DOHH2 (cell line): ENCODE measurements around the gene C1RL.

ENCODE experiments used
- H3F3A ChIP-seq: fragments of 200-600 bp; sonication (generic), shearing (Covaris generic); 2 replicates; pipeline ENCODE4 v1.6.0; 2016; ENCODE audit warnings: antibody characterized with exemption, mild to moderate bottlenecking; ENCODE audit not compliant: control insufficient read depth, insufficient read depth
- H3K27ac ChIP-seq: fragments of 200-600 bp; sonication (generic); 2 replicates; pipeline ENCODE4 v1.5.1; 2014; ENCODE audit warnings: low read depth, mild to moderate bottlenecking, low read length, moderate library complexity
- H3K27me3 ChIP-seq: fragments of 200-600 bp; sonication (generic); 2 replicates; pipeline ENCODE4 v1.6.1; 2014; ENCODE audit warnings: mild to moderate bottlenecking, low read length, mixed read lengths; ENCODE audit not compliant: control insufficient read depth
- H3K36me3 ChIP-seq: fragments of 200-600 bp; sonication (generic); 2 replicates; pipeline ENCODE4 v1.6.1; 2014; ENCODE audit warnings: mild to moderate bottlenecking, low read length, moderate library complexity, mixed read lengths; ENCODE audit not compliant: control insufficient read depth
- H3K4me1 ChIP-seq: fragments of 200-600 bp; sonication (generic); 2 replicates; pipeline ENCODE4 v1.6.1; 2014; ENCODE audit warnings: mild to moderate bottlenecking, low read length, mixed read lengths; ENCODE audit not compliant: control insufficient read depth
- H3K4me2 ChIP-seq: fragments of 200-600 bp; sonication (generic); 2 replicates; pipeline ENCODE4 v1.6.0; 2014; ENCODE audit warnings: mild to moderate bottlenecking, low read length, moderate library complexity
- H3K4me3 ChIP-seq: fragments of 200-600 bp; sonication (generic); 2 replicates; pipeline ENCODE4 v1.5.1; 2014; ENCODE audit warnings: mild to moderate bottlenecking, low read length, mixed read lengths
- H3K79me2 ChIP-seq: fragments of 200-600 bp; sonication (generic); 2 replicates; pipeline ENCODE4 v1.6.1; 2014; ENCODE audit warnings: mild to moderate bottlenecking, low read length, mixed read lengths; ENCODE audit not compliant: control insufficient read depth
- H3K9me2 ChIP-seq: fragments of 200-600 bp; sonication (generic); replicated peaks from 2 replicates; pipeline ENCODE4 v1.6.1; 2014; ENCODE audit warnings: mild to moderate bottlenecking, low read length, mixed read lengths; ENCODE audit not compliant: control insufficient read depth
- H3K9me3 ChIP-seq: fragments of 200-600 bp; sonication (generic); 2 replicates; pipeline ENCODE4 v1.6.1; 2014; ENCODE audit warnings: antibody characterized with exemption, low read length, mixed read lengths; ENCODE audit not compliant: control insufficient read depth, insufficient read depth
- H4K20me1 ChIP-seq: fragments of 200-600 bp; sonication (generic); 2 replicates; pipeline ENCODE4 v1.6.0; 2014; ENCODE audit warnings: low read depth, mild to moderate bottlenecking, antibody characterized with exemption, low read length, moderate library complexity; ENCODE audit not compliant: control insufficient read depth, insufficient read depth
- EZH2phosphoT487 ChIP-seq: fragments of 200-600 bp; sonication (generic); IDR thresholded peaks from 2 replicates; pipeline ENCODE4 v1.6.1; 2017; ENCODE audit warnings: borderline replicate concordance, mild to moderate bottlenecking, antibody characterized with exemption, low read length, moderate library complexity, mixed read lengths
- TF ChIP-seq, protein P1 (sequence below): fragments of 200-600 bp; sonication (generic); IDR thresholded peaks from one replicate; pipeline ENCODE4 v1.5.1; 2014; ENCODE audit warnings: antibody characterized with exemption, mild to moderate bottlenecking, low read depth, low read length; ENCODE audit not compliant: poor library complexity, severe bottlenecking

Gene C1RL

GRCh38 chr12:7127916-7128626, 19.1 kb upstream of the C1RL start:
- Histone ChIP-seq H3K9me2 (no peaks in the 10 kb centered on the region), H3F3A (no peaks in the 10 kb centered on the region), H3K4me2 (no peak overlapping the region), H3K9me3 (no peaks in the 10 kb centered on the region), H3K27ac (no peak overlapping the region), H3K36me3 (no peaks in the 10 kb centered on the region), H3K4me1 (peaks cover 19% of the 10 kb centered on the region), H3K4me3 (no peak overlapping the region), H4K20me1 (no peaks in the 10 kb centered on the region), H3K79me2 (no peaks in the 10 kb centered on the region), H3K27me3 (peaks cover 48% of the 10 kb centered on the region)
- TF ChIP-seq, protein P1, sequence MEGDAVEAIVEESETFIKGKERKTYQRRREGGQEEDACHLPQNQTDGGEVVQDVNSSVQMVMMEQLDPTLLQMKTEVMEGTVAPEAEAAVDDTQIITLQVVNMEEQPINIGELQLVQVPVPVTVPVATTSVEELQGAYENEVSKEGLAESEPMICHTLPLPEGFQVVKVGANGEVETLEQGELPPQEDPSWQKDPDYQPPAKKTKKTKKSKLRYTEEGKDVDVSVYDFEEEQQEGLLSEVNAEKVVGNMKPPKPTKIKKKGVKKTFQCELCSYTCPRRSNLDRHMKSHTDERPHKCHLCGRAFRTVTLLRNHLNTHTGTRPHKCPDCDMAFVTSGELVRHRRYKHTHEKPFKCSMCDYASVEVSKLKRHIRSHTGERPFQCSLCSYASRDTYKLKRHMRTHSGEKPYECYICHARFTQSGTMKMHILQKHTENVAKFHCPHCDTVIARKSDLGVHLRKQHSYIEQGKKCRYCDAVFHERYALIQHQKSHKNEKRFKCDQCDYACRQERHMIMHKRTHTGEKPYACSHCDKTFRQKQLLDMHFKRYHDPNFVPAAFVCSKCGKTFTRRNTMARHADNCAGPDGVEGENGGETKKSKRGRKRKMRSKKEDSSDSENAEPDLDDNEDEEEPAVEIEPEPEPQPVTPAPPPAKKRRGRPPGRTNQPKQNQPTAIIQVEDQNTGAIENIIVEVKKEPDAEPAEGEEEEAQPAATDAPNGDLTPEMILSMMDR = no peak
- no peak for TF ChIP-seq EZH2phosphoT487

DNA sequence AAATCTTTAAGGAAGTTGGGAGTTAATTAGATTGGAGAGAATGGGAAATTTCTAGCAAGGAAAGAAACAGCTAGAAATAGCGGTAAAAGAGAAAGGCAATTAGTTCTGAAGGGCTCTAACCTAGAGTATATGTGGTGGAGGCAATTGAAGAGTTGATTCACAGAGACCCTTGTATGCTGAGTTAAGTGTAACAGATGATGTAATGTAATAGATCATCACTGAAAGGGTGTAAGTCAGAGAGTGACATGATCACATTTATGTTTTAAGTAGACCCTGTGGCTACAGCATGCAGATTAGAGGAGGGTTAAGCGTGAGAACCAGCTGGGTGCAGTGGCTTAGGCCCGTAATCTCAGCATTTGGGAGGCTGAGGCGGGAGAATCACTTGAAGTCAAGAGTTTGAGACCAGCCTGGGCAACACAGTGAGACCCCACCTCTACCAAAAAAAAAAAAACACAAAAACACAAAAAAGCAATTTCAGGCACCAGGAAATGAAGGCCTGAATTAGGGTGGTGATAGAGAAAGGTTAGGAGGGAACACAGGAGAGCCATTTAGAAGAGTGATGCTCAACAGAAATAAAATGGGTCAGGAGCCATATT, 16.7 kb upstream of the C1RL start:
- H3F3A ChIP-seq = no peaks in the 10 kb centered on the region
- H3K4me2 ChIP-seq = no peak overlapping the region
- no peaks in the 10 kb centered on the region for H3K9me2 ChIP-seq
- H3K4me1 ChIP-seq = peaks cover 14% of the 10 kb centered on the region
- no peaks in the 10 kb centered on the region for H3K9me3 ChIP-seq
- H3K79me2 ChIP-seq = no peaks in the 10 kb centered on the region
- H4K20me1 ChIP-seq = no peaks in the 10 kb centered on the region
- H3K27me3 ChIP-seq = peaks cover 28% of the 10 kb centered on the region
- TF ChIP-seq, protein P1 = no peak
- TF ChIP-seq EZH2phosphoT487 = no peak
- no peak overlapping the region for H3K4me3 ChIP-seq
- no peaks in the 10 kb centered on the region for H3K36me3 ChIP-seq
- H3K27ac ChIP-seq = no peak overlapping the region

- Histone ChIP-seq H3K79me2 (no peaks in the 10 kb centered on the region), H4K20me1 (no peaks in the 10 kb centered on the region), H3K9me2 (no peaks in the 10 kb centered on the region), H3K4me3 (no peak overlapping the region), H3K9me3 (no peaks in the 10 kb centered on the region), H3K4me1 (no peaks in the 10 kb centered on the region), H3K27ac (no peak overlapping the region), H3K27me3 (peaks cover 11% of the 10 kb centered on the region), H3F3A (no peaks in the 10 kb centered on the region), H3K4me2 (no peak overlapping the region), H3K36me3 (no peaks in the 10 kb centered on the region)
- TF ChIP-seq EZH2phosphoT487 = no peak
- TF ChIP-seq, protein P1 = no peak
These were observed 14.9 kb upstream of the C1RL start for GRCh38 chr12:7123806-7124522.
